GM06990 (cell line): Measurements from ENCODE around the gene ANO1.

Experiments used
- DNase-seq: peaks from one replicate; pipeline ENCODE4 v3.0.0-alpha.2; 2011; ENCODE audit not compliant: insufficient read length; ENCODE audit errors: extremely low read depth
- H3K27me3 ChIP-seq: replicated peaks from 2 replicates; pipeline ENCODE4 v1.6.0; 2011; ENCODE audit warnings: low read length; ENCODE audit not compliant: control insufficient read depth, insufficient read depth
- H3K36me3 ChIP-seq: 2 replicates; pipeline ENCODE4 v1.5.1; 2011; ENCODE audit warnings: low read length; ENCODE audit not compliant: control insufficient read depth, insufficient read depth
- H3K4me3 ChIP-seq: replicated peaks from 2 replicates; pipeline ENCODE4 v1.5.1; 2011; ENCODE audit warnings: low read depth, mild to moderate bottlenecking, control low read depth, low read length
- TF ChIP-seq, protein P1 (sequence below): IDR thresholded peaks from 2 replicates; pipeline ENCODE4 v1.5.1; 2011; ENCODE audit warnings: low read length, control low read depth, mild to moderate bottlenecking, inconsistent platforms; ENCODE audit not compliant: insufficient read depth, poor library complexity, severe bottlenecking

The ANO1 gene

GRCh38 chr11:70159627-70160570, 81.8 kb downstream of the ANO1 start:
- DNase-seq = no peak
- H3K36me3 ChIP-seq = no peaks in the 10 kb centered on the region
- no peak overlapping the region for H3K4me3 ChIP-seq
- TF ChIP-seq, protein P1, sequence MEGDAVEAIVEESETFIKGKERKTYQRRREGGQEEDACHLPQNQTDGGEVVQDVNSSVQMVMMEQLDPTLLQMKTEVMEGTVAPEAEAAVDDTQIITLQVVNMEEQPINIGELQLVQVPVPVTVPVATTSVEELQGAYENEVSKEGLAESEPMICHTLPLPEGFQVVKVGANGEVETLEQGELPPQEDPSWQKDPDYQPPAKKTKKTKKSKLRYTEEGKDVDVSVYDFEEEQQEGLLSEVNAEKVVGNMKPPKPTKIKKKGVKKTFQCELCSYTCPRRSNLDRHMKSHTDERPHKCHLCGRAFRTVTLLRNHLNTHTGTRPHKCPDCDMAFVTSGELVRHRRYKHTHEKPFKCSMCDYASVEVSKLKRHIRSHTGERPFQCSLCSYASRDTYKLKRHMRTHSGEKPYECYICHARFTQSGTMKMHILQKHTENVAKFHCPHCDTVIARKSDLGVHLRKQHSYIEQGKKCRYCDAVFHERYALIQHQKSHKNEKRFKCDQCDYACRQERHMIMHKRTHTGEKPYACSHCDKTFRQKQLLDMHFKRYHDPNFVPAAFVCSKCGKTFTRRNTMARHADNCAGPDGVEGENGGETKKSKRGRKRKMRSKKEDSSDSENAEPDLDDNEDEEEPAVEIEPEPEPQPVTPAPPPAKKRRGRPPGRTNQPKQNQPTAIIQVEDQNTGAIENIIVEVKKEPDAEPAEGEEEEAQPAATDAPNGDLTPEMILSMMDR = no peak
- no peaks in the 10 kb centered on the region for H3K27me3 ChIP-seq

DNA sequence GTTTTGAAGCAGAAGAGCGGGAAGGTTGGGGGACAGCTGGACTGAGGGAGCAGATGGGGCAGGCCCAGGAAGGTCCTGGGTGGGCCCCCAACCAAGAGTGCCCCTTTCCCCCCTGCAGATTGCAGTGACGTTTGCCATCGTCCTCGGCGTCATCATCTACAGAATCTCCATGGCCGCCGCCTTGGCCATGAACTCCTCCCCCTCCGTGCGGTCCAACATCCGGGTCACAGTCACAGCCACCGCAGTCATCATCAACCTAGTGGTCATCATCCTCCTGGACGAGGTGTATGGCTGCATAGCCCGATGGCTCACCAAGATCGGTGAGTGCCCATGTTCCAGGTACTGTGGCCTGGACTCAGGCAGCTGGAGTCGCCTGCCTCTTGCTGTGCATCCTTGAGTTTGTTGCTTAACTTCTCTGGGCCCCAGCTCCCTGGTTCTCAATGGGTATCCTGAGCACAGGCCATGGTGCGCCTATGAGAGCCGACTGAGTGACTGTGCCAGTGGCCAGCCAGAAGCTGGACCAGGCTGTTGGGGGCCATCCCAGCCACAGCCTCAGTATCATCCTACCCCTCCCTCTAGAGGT, 83.0 kb downstream of the ANO1 start:
- Histone ChIP-seq H3K36me3 (no peaks in the 10 kb centered on the region), H3K4me3 (no peak overlapping the region), H3K27me3 (no peaks in the 10 kb centered on the region)
- DNase-seq = no peak
- TF ChIP-seq, protein P1 = no peak

DNA sequence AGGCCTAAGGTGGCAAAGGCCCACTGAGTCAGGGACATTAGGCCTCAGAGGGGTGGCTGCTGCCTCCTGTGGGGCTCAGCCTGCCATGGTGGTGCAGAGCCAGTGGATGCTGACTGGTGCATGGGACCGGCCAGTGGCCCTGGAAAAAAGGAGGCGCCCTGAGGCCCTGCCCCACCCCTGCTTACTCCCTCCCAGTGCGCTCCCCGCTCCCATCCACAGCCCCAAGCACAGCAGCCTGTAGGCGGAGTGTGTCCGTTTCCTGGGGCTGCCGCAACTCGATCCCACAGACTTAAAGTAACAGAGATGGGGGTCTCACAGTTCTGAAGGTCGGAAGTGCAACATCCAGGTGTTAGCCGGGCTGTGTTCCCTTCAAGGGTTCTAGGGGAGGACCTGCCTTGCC, 86.6 kb downstream of the ANO1 start:
- no peak for DNase-seq
- H3K27me3 ChIP-seq = no peaks in the 10 kb centered on the region; the same call in 1 of the 2 replicates
- no peak overlapping the region for H3K4me3 ChIP-seq
- TF ChIP-seq, protein P1 = no peak
- H3K36me3 ChIP-seq = no peaks in the 10 kb centered on the region

DNA sequence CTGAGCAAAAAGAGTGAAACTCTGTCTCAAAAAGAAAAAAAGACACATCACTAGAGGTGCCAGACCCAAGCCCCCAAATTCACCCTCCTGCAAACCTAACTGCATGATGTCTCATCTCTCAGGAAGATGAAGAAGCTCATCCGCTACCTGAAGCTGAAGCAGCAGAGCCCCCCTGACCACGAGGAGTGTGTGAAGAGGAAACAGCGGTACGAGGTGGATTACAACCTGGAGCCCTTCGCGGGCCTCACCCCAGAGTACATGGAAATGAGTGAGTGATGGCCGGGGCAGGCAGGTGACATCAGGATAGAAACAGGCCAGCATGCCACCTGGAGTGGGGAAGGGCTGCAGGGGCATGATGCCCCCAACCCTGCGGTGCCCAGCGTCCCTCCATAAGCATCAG, 89.0 kb downstream of the ANO1 start:
- Histone ChIP-seq H3K27me3 (no peaks in the 10 kb centered on the region; the same call in 1 of the 2 replicates), H3K4me3 (no peak overlapping the region), H3K36me3 (no peaks in the 10 kb centered on the region)
- DNase-seq = no peak
- TF ChIP-seq, protein P1 = no peak

GRCh38 chr11:70167723-70168404, 89.7 kb downstream of the ANO1 start:
- no peaks in the 10 kb centered on the region; the same call in none of the 2 replicates for H3K27me3 ChIP-seq
- H3K4me3 ChIP-seq = no peak overlapping the region
- no peak for DNase-seq
- H3K36me3 ChIP-seq = no peaks in the 10 kb centered on the region
- TF ChIP-seq, protein P1 = no peak
